Gastroesophageal sphincter (tissue), 4 donors: ENCODE results near the gene NCOA5. TPM values are rescaled to one million over a fixed set of nuclear protein-coding genes. Genes with fewer than 3 reads are reported as not detected.
"Not testable (repeated sequence)": the region's sequence is repeated elsewhere in the genome, so short reads cannot be mapped to it uniquely, and the experiment has no call there.

ENCODE experiments used
- ATAC-seq: fragments of 150-250 bp; one replicate; pipeline ENCODE4 v1.9.1; 2016; ENCODE audit warnings: mild to moderate bottlenecking, moderate library complexity
- H3K27ac ChIP-seq, 4 donors: fragments of 200-600 bp; sonication (generic) in 3 of 4; 1 replicate in 3 of 4; 2 replicates in 1 of 4; pipeline ENCODE4 v1.5.1; 2016 to 2019
- H3K27me3 ChIP-seq: fragments of 200-600 bp; sonication (generic); one replicate; pipeline ENCODE4 v1.5.1; 2019
- H3K36me3 ChIP-seq, 2 donors: fragments of 200-600 bp; sonication (generic); one replicate each; pipeline ENCODE4 v1.5.1; 2019; ENCODE audit warnings: control low read depth in 1 of 2
- H3K4me1 ChIP-seq, 3 donors: fragments of 200-600 bp; sonication (generic); 1 replicate in 2 of 3; 2 replicates in 1 of 3; pipeline ENCODE4 v1.5.1; 2016 to 2019; ENCODE audit warnings: control low read depth in 2 of 3
- H3K4me3 ChIP-seq, 2 donors: fragments of 200-600 bp; sonication (generic); one replicate each; pipeline ENCODE4 v1.5.1; 2019; ENCODE audit warnings: mild to moderate bottlenecking in 1 of 2, moderate library complexity in 1 of 2
- H3K9me3 ChIP-seq, 3 donors: fragments of 200-600 bp; sonication (generic); one replicate each; pipeline ENCODE4 v1.5.1; 2017 to 2019; ENCODE audit warnings: control low read depth in 2 of 3
- CTCF ChIP-seq, 4 experiments: fragments of 200-600 bp in 2 of 4; fragments of 450-650 bp in 2 of 4; sonication (generic) in 1 of 4; IDR thresholded peaks; one replicate each; pipeline ENCODE4 v1.5.1; 2017 to 2019; ENCODE audit warnings: antibody characterized with exemption in 4 of 4, mild to moderate bottlenecking in 2 of 4, moderate library complexity in 2 of 4
- EP300 ChIP-seq: sonication (generic); formaldehyde crosslinking; IDR thresholded peaks from one replicate; pipeline ENCODE4 v1.6.1; 2017; ENCODE audit warnings: antibody characterized with exemption, mild to moderate bottlenecking
- POLR2A ChIP-seq, 2 donors: fragments of 450-650 bp; IDR thresholded peaks; one replicate each; pipeline ENCODE4 v1.6.1; 2017; ENCODE audit warnings: antibody characterized with exemption in 2 of 2, mild to moderate bottlenecking in 2 of 2, moderate library complexity in 1 of 2
- POLR2AphosphoS5 ChIP-seq: sonication (generic); formaldehyde crosslinking; IDR thresholded peaks from one replicate; pipeline ENCODE4 v1.6.1; 2017; ENCODE audit warnings: antibody characterized with exemption
- WGBS, 2 donors: methylation state at CpG; one replicate each; pipeline ENCODE4 v1.1.5; 2018; ENCODE audit warnings: low coverage in 1 of 2; 5-methylcytosine and 5-hydroxymethylcytosine counted together
- total RNA-seq, 4 donors: library from RNA; depleted of rRNA; stranded (reverse); fragments of >200 nt; gene quantifications; one replicate each; pipeline ENCODE4 v1.1.0, GENCODE V29; 2016

NCOA5 gene
- total RNA-seq, 4 donors from 2014 or later: 26.3 to 39.8 (median 30.8) TPM

- no peaks in the 10 kb centered on the region for H3K36me3 ChIP-seq
- WGBS, 2 donors: 79 to 80% methylated on average over 1 to 3 of the region's 3 CpGs
- H3K27me3 ChIP-seq: peaks cover 84% of the 10 kb centered on the region
- no peak overlapping the region for H3K27ac ChIP-seq
- no peaks in the 10 kb centered on the region for H3K4me1 ChIP-seq
- no peak for ATAC-seq
- H3K9me3 ChIP-seq: peaks cover 0 to 9% (median 0%) of the 10 kb centered on the region in 3 donors
- no peak overlapping the region for H3K4me3 ChIP-seq
- TF ChIP-seq CTCF (IDR thresholded peaks at IDR 0.05) (no peak), EP300 (no peak), POLR2A (IDR thresholded peaks at IDR 0.05) (no peak), POLR2AphosphoS5 (no peak)
These were observed 13.2 kb upstream of the NCOA5 start for GRCh38 chr20:46102940-46103339.

- Histone ChIP-seq H3K9me3 (peaks cover 0 to 9% (median 0%) of the 10 kb centered on the region in 3 donors), H3K27me3 (peaks cover 81% of the 10 kb centered on the region)
These were observed 12.2 kb upstream of the NCOA5 start for GRCh38 chr20:46101957-46102356.

GRCh38 chr20:46100988-46101387 lies 11.2 kb upstream of the NCOA5 start:
- TF ChIP-seq POLR2AphosphoS5 (no peak), POLR2A (IDR thresholded peaks at IDR 0.05) (no peak), CTCF (IDR thresholded peaks at IDR 0.05) (no peak), EP300 (no peak)

More at GRCh38 chr20:46101957-46102356, 12.2 kb upstream of the NCOA5 start:
- no peaks in the 10 kb centered on the region for H3K4me1 ChIP-seq
- no peaks in the 10 kb centered on the region for H3K36me3 ChIP-seq
- TF ChIP-seq CTCF (IDR thresholded peaks at IDR 0.05): no peak
- ATAC-seq: no peak
- 73 to 89% methylated on average over 3 of the region's 3 CpGs for WGBS, 2 donors
- H3K27ac ChIP-seq: no peak overlapping the region
- no peak overlapping the region for H3K4me3 ChIP-seq

GRCh38 chr20:46100444-46100843 lies 10.7 kb upstream of the NCOA5 start:
- H3K36me3 ChIP-seq, H3K4me1 ChIP-seq, H3K4me3 ChIP-seq, H3K9me3 ChIP-seq, ATAC-seq, H3K27ac ChIP-seq: not testable (repeated sequence)
- WGBS, 2 donors: 79 to 89% methylated on average over 4 to 7 of the region's 7 CpGs
- H3K27me3 ChIP-seq: peaks cover 69% of the 10 kb centered on the region

More at GRCh38 chr20:46100988-46101387, 11.2 kb upstream of the NCOA5 start:
- no peak overlapping the region for H3K27ac ChIP-seq
- H3K4me3 ChIP-seq: no peak overlapping the region
- no peaks in the 10 kb centered on the region for H3K4me1 ChIP-seq
- peaks cover 0 to 9% (median 0%) of the 10 kb centered on the region in 3 donors for H3K9me3 ChIP-seq
- no peak for ATAC-seq
- H3K27me3 ChIP-seq: peaks cover 75% of the 10 kb centered on the region
- WGBS, 2 donors: 52 to 66% methylated on average over 2 to 5 of the region's 5 CpGs
- H3K36me3 ChIP-seq: no peaks in the 10 kb centered on the region

GRCh38 chr20:46099491-46100287 lies 9.9 kb upstream of the NCOA5 start:
- H3K4me1 ChIP-seq: no peaks in the 10 kb centered on the region
- ATAC-seq: no peak
- peaks cover 0 to 9% (median 0%) of the 10 kb centered on the region in 3 donors for H3K9me3 ChIP-seq
- no peak overlapping the region for H3K27ac ChIP-seq
- H3K36me3 ChIP-seq: no peaks in the 10 kb centered on the region
- H3K4me3 ChIP-seq: no peak overlapping the region
- H3K27me3 ChIP-seq: peaks cover 62% of the 10 kb centered on the region
- WGBS, 2 donors: 67% methylated on average over 11 of the region's 48 CpGs; no CpG with 5 or more reads in 1 of the 2 donors
- TF ChIP-seq POLR2AphosphoS5 (no peak), EP300 (no peak), POLR2A (IDR thresholded peaks at IDR 0.05) (no peak), CTCF (IDR thresholded peaks at IDR 0.05) (peak in 1 of 4 experiments; percentile 21)
